Suprapubic skin (tissue), 4 donors: ENCODE results near the gene MAD1L1.

Experiments
- POLR2A ChIP-seq, 2 donors: fragments of 450-650 bp; IDR thresholded peaks; one replicate each; pipeline ENCODE4 v1.6.1; 2017; ENCODE audit warnings: antibody characterized with exemption in 2 of 2, mild to moderate bottlenecking in 2 of 2, moderate library complexity in 2 of 2
- POLR2AphosphoS5 ChIP-seq, 3 donors: sonication (generic); formaldehyde crosslinking; IDR thresholded peaks; one replicate each; pipeline ENCODE4 v1.6.1; 2017; ENCODE audit warnings: antibody characterized with exemption in 3 of 3
- TF ChIP-seq, protein P1 (sequence below), 2 donors: fragments of 200-600 bp in 1 of 2; fragments of 450-650 bp in 1 of 2; sonication (generic) in 1 of 2; IDR thresholded peaks; one replicate each; pipeline ENCODE4 v1.5.1; 2016 to 2019; ENCODE audit warnings: antibody characterized with exemption in 2 of 2, mild to moderate bottlenecking in 1 of 2, moderate library complexity in 1 of 2

DNA sequence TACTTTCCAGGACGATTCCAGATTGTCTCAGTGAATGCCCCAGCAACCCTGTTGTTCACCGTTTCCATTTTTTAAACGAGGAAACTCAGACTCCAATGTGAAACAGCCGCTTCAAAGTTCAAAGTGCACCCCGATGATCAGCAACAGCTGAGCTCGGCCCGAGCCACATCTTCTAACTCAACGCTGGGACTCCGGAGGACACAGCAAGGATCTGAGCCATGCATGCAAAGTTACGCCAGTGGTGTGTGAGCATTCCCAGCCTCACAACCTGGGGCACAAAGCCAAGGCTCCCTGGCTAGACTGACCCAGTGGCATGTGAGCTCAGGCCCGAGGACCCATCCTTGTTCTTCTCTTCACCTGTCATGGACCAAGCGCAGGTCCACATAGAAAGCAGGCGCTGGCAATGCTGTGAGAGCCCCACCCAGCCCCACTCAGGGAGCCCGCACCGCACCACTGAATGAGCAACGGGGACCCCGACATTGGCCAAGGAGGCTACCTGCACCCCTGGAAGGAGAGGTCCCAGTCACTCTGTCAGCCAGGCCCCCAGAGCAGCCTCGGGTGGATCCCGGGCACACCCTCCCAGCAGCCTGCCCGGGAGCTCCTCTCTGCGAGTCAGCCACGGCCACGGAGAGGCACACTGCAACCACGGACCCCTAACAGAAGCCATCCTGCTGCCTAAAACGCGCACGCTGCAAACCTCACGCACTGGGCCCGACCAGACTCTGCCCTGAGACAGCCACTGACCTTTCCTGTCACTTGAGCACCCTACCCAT, 82.9 kb downstream of the MAD1L1 start:
- TF ChIP-seq, protein P1, sequence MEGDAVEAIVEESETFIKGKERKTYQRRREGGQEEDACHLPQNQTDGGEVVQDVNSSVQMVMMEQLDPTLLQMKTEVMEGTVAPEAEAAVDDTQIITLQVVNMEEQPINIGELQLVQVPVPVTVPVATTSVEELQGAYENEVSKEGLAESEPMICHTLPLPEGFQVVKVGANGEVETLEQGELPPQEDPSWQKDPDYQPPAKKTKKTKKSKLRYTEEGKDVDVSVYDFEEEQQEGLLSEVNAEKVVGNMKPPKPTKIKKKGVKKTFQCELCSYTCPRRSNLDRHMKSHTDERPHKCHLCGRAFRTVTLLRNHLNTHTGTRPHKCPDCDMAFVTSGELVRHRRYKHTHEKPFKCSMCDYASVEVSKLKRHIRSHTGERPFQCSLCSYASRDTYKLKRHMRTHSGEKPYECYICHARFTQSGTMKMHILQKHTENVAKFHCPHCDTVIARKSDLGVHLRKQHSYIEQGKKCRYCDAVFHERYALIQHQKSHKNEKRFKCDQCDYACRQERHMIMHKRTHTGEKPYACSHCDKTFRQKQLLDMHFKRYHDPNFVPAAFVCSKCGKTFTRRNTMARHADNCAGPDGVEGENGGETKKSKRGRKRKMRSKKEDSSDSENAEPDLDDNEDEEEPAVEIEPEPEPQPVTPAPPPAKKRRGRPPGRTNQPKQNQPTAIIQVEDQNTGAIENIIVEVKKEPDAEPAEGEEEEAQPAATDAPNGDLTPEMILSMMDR (IDR thresholded peaks at IDR 0.05), result no peak
- TF ChIP-seq POLR2A (IDR thresholded peaks at IDR 0.05) (no peak), POLR2AphosphoS5 (IDR thresholded peaks at IDR 0.05) (no peak)
